Astrocyte of the hippocampus (primary cell): Measurements from ENCODE around the gene CD47.

ENCODE experiments used
- DNase-seq: peaks from one replicate; pipeline ENCODE4 v3.0.0; 2011; ENCODE audit warnings: low read depth, low spot score

Gene CD47

GRCh38 chr3:108053067-108053466, 37.8 kb downstream of the CD47 start:
- no peak for DNase-seq

GRCh38 chr3:108051005-108051404, 39.8 kb downstream of the CD47 start:
- no peak for DNase-seq

- DNase-seq: no peak
These were observed 42.8 kb downstream of the CD47 start for GRCh38 chr3:108047987-108048386.

DNA sequence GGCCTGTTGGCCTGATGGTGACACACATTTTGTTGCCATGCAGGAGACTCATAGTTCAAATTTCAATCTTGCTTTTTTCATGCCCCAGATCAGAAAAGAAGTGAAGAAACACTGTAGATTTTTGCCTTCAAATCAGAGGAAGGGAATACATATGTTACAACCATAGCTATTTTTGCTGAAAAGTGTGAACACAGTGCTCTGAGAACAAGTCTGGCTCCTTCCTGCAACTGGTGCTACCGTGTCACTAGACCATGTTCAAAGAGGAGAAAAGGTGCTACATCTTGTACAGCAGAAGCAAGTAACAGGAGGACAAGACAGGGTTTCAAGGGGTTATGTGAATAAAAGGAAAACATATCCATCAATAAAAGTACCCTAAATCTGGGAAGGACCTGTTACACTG, 44.6 kb downstream of the CD47 start:
- no peak for DNase-seq

- no peak for DNase-seq
These were observed 46.1 kb downstream of the CD47 start for GRCh38 chr3:108044699-108045098.

- no peak for DNase-seq
These were observed 48.5 kb downstream of the CD47 start for GRCh38 chr3:108042300-108042699.

DNA sequence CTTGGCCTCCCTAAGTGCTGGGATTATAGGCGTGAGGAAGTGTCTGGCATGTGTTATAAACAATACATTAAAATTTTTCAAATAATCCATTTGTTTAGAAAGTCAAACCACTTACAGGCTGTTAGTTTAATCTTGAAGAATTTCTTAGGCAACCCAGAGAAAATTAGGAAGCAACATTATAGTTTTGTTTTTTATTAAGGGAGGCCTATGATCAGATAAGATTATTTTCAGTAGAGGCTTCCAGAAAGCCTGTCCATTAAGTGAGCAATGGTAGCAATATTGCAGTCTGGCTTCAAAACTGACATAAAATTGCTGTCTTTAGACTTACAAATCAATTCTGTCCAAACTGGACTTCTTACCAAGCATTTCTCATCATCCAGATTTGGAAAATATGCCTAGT, 49.6 kb downstream of the CD47 start:
- DNase-seq: no peak

DNA sequence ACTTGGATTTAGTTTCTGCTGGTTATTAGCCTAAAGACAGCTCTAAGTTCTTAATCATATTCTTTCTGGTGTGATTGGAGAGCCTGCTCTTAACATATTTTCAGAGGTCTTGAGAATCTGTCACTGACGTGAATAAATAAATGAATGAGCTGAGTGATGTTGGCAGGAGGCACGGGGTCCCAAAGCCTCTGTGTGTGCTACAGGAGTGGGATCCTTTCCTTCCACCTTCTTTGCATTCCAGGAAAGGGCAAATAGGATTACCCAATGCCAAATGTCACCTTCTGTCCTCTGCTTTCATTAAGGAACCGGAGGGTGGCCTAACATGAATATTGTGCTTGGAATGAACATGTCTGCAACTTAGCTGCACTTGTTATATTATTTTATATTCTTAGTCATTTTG, 53.1 kb downstream of the CD47 start:
- DNase-seq: no peak

GRCh38 chr3:108036984-108037741, 53.7 kb downstream of the CD47 start:
- peak; percentile 50 for DNase-seq

- no peak for DNase-seq
These were observed 54.4 kb downstream of the CD47 start for GRCh38 chr3:108036401-108036800.

DNA sequence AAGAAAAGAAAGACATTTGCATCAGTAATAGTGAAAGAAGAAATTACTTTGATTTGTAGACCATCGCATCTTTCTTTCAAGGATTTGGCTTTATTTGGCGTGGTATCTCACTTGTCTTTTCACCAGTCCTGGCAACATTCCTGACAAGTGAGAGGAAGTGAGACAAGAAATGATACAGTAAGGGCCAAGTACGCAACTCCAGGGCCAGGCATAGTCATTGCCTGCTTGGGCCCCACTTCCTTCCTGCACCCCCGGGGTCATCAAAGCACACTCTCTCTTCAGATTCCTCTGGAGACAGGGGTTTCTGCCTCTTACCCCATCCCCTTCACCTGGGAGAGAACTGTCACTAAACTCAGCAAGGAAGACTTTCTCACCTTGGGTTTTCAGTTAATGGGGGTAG, 55.1 kb downstream of the CD47 start:
- DNase-seq: no peak

- no peak for DNase-seq
These were observed 58.9 kb downstream of the CD47 start for GRCh38 chr3:108031895-108032294.

DNA sequence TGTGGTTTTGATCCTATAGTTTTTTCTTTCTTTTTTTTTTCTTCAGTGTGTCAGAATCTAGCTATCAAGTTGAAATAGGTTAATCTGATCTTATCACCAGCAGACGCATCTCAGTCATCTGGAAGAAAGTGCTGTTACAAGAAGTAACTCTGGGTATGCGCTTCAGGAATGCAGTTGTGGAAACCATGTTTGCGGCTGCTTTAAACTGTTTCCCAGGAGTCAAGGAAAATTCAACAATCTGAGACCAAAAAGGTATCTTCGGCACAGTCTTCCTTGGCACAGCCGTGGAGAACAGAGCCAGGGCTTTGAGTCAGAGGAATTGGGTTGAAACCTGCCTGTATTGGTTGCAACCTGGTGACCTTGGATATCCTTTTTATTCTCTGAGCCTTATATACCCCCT, 59.9 kb downstream of the CD47 start:
- no peak for DNase-seq

- DNase-seq: peak; percentile 52
These were observed 61.4 kb downstream of the CD47 start for GRCh38 chr3:108029466-108029865.

- DNase-seq: no peak
These were observed 61.9 kb downstream of the CD47 start for GRCh38 chr3:108028896-108029295.

- no peak for DNase-seq
These were observed 65.7 kb downstream of the CD47 start for GRCh38 chr3:108025177-108025576.

- no peak for DNase-seq
These were observed 66.5 kb downstream of the CD47 start for GRCh38 chr3:108024146-108024850.

DNA sequence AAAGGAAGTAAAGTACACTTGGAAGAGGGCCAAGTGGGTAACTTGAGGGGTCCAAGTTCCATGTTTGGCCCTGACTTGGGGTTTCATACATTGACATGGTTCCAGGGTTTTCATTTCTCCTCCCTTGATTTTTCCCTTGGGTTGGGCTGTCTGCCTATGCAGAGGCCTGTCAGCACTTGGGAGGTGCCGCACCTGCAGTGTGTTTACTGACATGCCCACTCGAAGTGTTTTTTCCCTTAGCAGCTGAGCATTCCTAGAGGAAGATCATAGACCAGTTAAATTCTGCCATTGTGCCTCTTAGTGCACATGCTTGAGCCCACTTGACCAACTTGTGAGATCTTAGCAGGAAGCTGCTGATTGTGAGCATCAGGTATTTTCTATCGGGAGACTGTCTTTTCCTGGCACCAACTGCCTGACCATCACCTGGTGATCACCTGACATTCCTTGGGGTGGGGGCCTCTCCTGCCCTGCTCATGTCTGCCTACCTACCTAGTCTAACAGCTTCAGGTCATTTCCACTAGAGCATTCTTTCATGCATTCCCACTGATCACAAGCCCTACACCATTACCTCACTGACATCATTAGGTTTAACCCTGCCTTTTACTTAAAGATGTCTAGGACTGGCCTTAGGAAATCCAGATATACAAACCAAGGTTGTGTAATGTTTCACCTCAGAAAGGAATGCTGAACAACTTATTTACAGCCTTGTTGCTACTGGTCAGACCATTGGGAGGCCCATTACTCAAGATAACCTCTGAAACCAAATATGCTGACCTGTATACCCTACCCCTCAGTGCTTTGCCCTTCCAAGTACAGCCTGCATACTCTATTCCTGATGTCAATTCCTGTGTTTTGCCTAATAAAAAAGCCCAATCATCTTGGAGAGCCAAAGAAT, 68.3 kb downstream of the CD47 start:
- DNase-seq: no peak

DNA sequence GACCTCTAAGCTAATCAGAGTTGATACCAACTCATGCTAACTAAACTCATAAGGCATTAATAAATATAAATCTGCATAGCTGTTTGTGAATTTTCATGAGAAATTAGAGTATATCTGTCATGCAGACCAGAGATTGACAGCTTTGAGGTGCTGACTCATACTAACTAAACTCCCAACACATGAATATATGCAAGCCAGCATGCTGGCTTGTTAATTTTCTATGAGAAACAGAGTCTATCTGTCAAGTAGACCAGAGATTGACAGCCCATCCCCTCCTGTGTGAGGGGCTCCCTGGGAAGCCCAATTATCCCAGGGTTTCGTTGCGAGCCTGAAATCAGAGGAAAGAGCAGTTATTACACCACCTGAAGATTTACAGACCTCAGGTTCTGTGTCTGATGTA, 69.3 kb downstream of the CD47 start:
- DNase-seq: no peak

- DNase-seq: no peak
These were observed 69.7 kb downstream of the CD47 start for GRCh38 chr3:108021131-108021530.

- DNase-seq: no peak
These were observed 72.3 kb downstream of the CD47 start for GRCh38 chr3:108018552-108018951.

DNA sequence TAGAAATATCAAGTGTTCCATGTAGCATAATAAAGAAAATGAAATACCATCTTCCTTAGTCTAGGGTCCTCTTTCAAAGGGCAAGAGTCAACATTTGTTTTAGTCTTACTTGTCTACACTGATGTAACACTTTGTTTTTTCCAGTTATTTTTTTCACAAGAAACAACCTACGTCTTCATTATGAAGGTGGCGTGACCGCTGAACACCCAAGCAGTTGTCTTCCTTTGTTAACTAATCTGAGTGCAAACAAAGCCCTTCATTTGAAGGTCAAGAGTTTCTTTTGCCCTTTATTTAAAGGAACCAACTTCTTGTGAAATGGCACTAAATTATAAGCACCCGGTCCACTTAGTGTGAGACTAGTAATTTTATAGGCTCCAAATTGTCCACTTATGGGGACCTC, 73.2 kb downstream of the CD47 start:
- no peak for DNase-seq
